Cardiac fibroblast (primary cell): Measurements from ENCODE around the gene CTIF.

ENCODE experiments used
- DNase-seq, 2 donors: peaks; one replicate each; pipeline versions ENCODE4 v3.0.0 to v3.0.0-alpha.2; 2010; ENCODE audit warnings: low read depth in 2 of 2
- H3K4me3 ChIP-seq, 2 donors: replicated peaks in 1 of 2; 1 replicate in 1 of 2; 2 replicates in 1 of 2; pipeline ENCODE4 v1.5.1; 2011; ENCODE audit warnings: low read depth in 2 of 2, low read length in 2 of 2, mild to moderate bottlenecking in 2 of 2, moderate library complexity in 1 of 2
- CTCF ChIP-seq: IDR thresholded peaks from one replicate; pipeline ENCODE4 v1.5.1; 2011; ENCODE audit warnings: low read depth, mild to moderate bottlenecking, low read length, inconsistent platforms

The CTIF gene

GRCh38 chr18:48847807-48848486, 309.1 kb downstream of the CTIF start:
- no peak overlapping the region for H3K4me3 ChIP-seq
- no peak for DNase-seq

DNA sequence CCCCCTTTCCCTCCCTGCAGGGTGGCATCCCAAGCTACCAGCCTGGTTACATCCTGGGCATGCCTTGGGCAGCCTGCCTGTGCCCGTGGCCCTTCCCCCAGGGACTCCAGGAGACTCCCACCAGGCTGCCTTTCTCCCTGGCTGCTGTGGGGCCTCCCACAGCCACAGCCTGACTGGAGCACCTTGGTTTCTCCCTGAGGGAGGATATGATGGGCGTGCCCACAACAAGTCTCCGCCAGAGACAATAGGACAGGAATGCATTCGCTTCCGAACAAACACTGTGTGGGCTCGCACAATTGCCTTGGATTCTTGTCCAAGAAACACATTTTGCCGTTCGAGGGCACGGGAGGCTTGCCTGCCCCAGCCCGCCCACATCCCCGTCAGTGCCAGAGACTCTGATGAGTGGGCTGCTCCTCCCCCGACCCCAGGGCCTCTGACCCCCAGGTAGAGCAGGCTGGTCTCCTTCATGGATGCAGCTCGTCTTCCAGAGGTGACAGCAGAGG, 309.9 kb downstream of the CTIF start:
- TF ChIP-seq CTCF: no peak
- H3K4me3 ChIP-seq: no peak overlapping the region
- peak; percentile 81 to 82 for DNase-seq

More at GRCh38 chr18:48847807-48848486, 309.1 kb downstream of the CTIF start:
- no peak for TF ChIP-seq CTCF

DNA sequence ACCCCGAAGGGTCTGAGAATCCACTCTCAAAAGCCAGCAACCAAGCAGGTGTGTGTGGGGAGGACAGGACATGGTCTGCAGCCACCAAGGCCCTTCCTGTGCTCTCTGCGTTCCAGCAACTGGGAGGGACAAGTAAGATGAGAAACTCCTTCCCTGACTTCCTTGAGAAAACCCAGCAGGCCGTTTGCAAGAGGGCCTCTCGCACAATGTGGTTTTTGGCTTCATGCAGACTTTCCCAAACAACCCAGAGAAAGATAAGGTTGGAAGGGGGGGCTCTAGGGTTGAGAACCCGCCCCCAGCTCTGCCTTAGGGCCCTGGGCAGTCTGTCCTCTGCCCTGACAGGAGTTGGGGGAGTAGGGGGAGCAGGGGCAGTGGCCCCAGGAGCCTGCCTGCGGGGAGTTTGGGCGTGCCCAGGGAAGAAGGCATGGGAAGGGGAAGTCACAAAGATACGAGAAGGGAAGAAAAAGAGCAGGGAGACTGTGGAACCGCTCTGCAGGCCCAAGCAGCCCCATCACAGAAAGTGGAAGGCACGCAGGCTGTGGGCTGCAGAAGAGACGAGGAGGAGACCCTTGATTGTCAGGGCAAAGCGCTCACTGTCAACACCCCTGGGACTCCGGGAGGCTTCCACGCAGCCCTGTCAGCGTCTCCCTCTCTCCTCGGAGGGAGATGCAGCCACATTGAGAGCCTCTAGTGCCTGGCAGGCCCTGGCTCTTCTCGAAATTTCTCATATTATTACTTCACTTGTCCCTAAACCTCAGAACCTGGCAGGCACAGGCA, 312.2 kb downstream of the CTIF start:
- peak; percentile 49 to 85 for DNase-seq

DNA sequence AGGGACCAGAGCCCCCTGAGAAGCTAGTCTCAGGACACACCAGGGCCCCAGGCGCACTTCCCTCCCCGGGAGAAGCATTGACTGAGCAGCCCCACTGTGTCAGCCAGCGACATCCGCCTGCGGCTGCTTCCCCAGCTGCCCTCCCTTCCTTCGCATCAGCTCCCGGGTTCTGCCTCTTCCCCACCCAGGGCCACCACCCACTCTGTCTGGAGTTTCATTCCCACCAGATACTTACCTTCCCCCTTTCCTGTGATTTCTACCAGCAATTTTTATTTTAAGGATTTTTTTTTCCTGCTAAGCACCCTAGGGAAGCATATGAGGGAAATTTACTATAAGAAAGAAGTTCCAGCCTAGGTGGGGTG, 312.7 kb downstream of the CTIF start:
- peak in 1 of 2 donors; percentile 42 for DNase-seq
- no peak overlapping the region for H3K4me3 ChIP-seq
- TF ChIP-seq CTCF: no peak

More for the DNA sequence above, 312.2 kb downstream of the CTIF start:
- no peak for TF ChIP-seq CTCF
- no peak overlapping the region for H3K4me3 ChIP-seq

DNA sequence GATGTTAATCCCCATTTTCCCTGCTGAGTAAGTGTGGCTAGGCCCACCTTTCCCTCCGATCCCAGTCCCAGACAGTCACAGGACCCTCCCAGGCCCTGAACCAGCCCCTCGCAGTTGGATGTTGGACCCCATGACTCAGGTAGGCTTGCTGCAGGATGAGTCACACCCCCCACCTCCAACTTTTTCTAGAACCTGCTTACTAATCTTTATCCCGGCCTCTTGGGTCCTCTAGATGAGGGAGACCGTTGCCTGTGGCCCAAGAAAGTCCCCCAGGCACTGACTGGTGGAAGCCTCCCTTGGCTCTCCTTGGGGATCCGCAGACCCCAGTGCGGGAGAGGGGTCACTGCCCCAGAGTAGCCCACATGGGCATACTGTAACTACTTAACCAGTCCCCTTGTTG, 313.5 kb downstream of the CTIF start:
- no peak overlapping the region for H3K4me3 ChIP-seq
- TF ChIP-seq CTCF: no peak
- peak in 1 of 2 donors; percentile 57 for DNase-seq

DNA sequence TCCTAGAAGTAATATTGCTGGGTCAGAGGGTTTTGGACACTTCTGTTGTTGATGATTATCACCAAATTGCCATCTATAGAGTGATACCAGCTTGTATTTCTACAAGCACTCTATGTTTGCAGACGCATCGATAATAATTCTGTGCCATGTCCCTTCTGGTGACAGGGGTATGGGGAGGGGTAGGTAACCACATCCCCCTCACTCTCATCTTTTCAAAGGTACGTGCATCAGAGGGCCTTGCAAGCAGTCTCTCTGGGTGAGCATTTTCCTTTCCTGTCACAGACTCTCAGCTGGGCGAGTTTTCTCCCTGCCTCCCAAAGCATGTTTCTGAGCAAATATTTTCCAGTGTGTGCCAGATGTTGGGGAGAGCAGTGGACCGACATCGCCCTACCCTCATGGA, 314.0 kb downstream of the CTIF start:
- H3K4me3 ChIP-seq: no peak overlapping the region
- DNase-seq: no peak
- no peak for TF ChIP-seq CTCF
